ENCODE data around the gene PTPRE. TPM values are rescaled to one million over a fixed set of nuclear protein-coding genes. Genes with fewer than 3 reads are reported as not detected.
A peak's percentile ranks its signal among the peaks of the same experiment; 100 is the strongest.

The PTPRE gene
- total RNA-seq, 1 experiment from 2014 or later, result 0.70 TPM

GRCh38 chr10:128095753-128096469 is 189.0 kb downstream of the PTPRE start:
- H3K23ac ChIP-seq (ENCODE audit: insufficient read length, low read depth, low read length), result no peak overlapping the region
- H2AK5ac ChIP-seq (ENCODE audit: insufficient read length, low read length), result no peak overlapping the region
- no peak overlapping the region for H3K18ac ChIP-seq (ENCODE audit: insufficient read length, low read depth, low read length)
- no peak overlapping the region for H2BK12ac ChIP-seq (ENCODE audit: insufficient read length, low read depth, low read length)
- peaks cover 9 to 15% of the 10 kb centered on the region in 2 experiments for H3K4me1 Mint-ChIP-seq
- no peaks in the 10 kb centered on the region for H3K79me1 ChIP-seq (ENCODE audit: insufficient read depth, low read depth, low read length, poor library complexity, severe bottlenecking)
- H3K27ac ChIP-seq (ENCODE audit: insufficient read length, low read depth, low read length), result no peak overlapping the region
- H4K91ac ChIP-seq (ENCODE audit: insufficient read length, low read depth, low read length), result no peak overlapping the region
- no peaks in the 10 kb centered on the region for H3K23me2 ChIP-seq (ENCODE audit: insufficient read length, low read depth, low read length, poor library complexity, severe bottlenecking)
- no peaks in the 10 kb centered on the region for H3K9me3 ChIP-seq (ENCODE audit: control insufficient read depth, low read depth, low read length)
- no CpG with 5 or more reads among the region's 11 CpGs for WGBS (ENCODE audit: extremely low coverage, insufficient read length, low lambda C conversion rate)
- no peak overlapping the region for H4K5ac ChIP-seq (ENCODE audit: insufficient read length, low read depth, low read length)
- peaks cover 22 to 43% (median 39%) of the 10 kb centered on the region in 3 experiments for H3K36me3 Mint-ChIP-seq (ENCODE audit: insufficient read depth in 1 of 3, low read depth in 3 of 3)
- H3K4me1 ChIP-seq (ENCODE audit: insufficient read depth, low read length), result no peaks in the 10 kb centered on the region
- no peaks in the 10 kb centered on the region; the same call in 1 of the 2 replicates for H3K27me3 Mint-ChIP-seq (ENCODE audit: low read depth)
- H3K27me3 ChIP-seq (ENCODE audit: insufficient read depth, low read length), result no peaks in the 10 kb centered on the region
- no peak overlapping the region for H3K14ac ChIP-seq (ENCODE audit: insufficient read depth, low read length)
- H3K79me2 ChIP-seq (ENCODE audit: insufficient read depth, low read length), result no peaks in the 10 kb centered on the region
- H2BK15ac ChIP-seq (ENCODE audit: low read depth, low read length), result no peak overlapping the region
- TF ChIP-seq, protein P1, sequence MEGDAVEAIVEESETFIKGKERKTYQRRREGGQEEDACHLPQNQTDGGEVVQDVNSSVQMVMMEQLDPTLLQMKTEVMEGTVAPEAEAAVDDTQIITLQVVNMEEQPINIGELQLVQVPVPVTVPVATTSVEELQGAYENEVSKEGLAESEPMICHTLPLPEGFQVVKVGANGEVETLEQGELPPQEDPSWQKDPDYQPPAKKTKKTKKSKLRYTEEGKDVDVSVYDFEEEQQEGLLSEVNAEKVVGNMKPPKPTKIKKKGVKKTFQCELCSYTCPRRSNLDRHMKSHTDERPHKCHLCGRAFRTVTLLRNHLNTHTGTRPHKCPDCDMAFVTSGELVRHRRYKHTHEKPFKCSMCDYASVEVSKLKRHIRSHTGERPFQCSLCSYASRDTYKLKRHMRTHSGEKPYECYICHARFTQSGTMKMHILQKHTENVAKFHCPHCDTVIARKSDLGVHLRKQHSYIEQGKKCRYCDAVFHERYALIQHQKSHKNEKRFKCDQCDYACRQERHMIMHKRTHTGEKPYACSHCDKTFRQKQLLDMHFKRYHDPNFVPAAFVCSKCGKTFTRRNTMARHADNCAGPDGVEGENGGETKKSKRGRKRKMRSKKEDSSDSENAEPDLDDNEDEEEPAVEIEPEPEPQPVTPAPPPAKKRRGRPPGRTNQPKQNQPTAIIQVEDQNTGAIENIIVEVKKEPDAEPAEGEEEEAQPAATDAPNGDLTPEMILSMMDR (conservative IDR thresholded peaks at IDR 0.05), result no peak
- no peak overlapping the region for H2BK120ac ChIP-seq (ENCODE audit: low read depth, low read length, poor library complexity, severe bottlenecking)
- no peak overlapping the region for H3K4ac ChIP-seq (ENCODE audit: low read depth, low read length)
- H3K27ac Mint-ChIP-seq, result peak overlapping the region; percentile 8 to 59 (median 10); a peak in 4 of 7 replicates
- no peak overlapping the region for H3K9ac ChIP-seq (ENCODE audit: extremely low read depth, insufficient read length, low read length)
- H4K20me1 ChIP-seq (ENCODE audit: control insufficient read depth, insufficient read depth, insufficient read length), result no peaks in the 10 kb centered on the region
- H2AFZ ChIP-seq (ENCODE audit: low read length), result no peak overlapping the region
- H3K56ac ChIP-seq (ENCODE audit: insufficient read length, low read depth, low read length), result no peak overlapping the region
- no peak overlapping the region for H4K8ac ChIP-seq (replicated peaks; ENCODE audit: insufficient read length, low read depth, low read length)
- no peak overlapping the region for H3T11ph ChIP-seq (ENCODE audit: low read length)
- H3K4me3 Mint-ChIP-seq, result no peak overlapping the region
- DNase-seq, result no peak
- H3K9me3 Mint-ChIP-seq, result no peaks in the 10 kb centered on the region
- H2BK5ac ChIP-seq (ENCODE audit: insufficient read length, low read length), result no peak overlapping the region
- H2BK20ac ChIP-seq (ENCODE audit: low read depth, low read length, poor library complexity, severe bottlenecking), result no peak overlapping the region
- no peak overlapping the region for H3K4me2 ChIP-seq (ENCODE audit: insufficient read depth, insufficient read length, low read length)

All from H9 (cell line).